ENCODE results near the gene TRUB2. TPM values are rescaled to one million over a fixed set of nuclear protein-coding genes. Genes with fewer than 3 reads are reported as not detected.

Gene TRUB2
- total RNA-seq, 1 experiment from 2014 or later = 33.2 TPM

GRCh38 chr9:128265348-128265847 lies 56.8 kb downstream of the TRUB2 start:
- H3K27me3 Mint-ChIP-seq (ENCODE audit: low read depth) = no peaks in the 10 kb centered on the region
- ChIA-PET CTCF (interaction anchor here (2.5 kb wide), 1 partner anchor 11 kb away, joined by 14 read pairs; no protein-coding TSS in a partner anchor), POLR2A (no interaction called here)
- no peaks in the 10 kb centered on the region for H3K9me3 Mint-ChIP-seq
- peaks cover 39% of the 10 kb centered on the region for H3K36me3 Mint-ChIP-seq
- no peak for DNase-seq (ENCODE audit: low spot score)
- no peak overlapping the region for H3K27ac Mint-ChIP-seq
- TF ChIP-seq, protein P1, sequence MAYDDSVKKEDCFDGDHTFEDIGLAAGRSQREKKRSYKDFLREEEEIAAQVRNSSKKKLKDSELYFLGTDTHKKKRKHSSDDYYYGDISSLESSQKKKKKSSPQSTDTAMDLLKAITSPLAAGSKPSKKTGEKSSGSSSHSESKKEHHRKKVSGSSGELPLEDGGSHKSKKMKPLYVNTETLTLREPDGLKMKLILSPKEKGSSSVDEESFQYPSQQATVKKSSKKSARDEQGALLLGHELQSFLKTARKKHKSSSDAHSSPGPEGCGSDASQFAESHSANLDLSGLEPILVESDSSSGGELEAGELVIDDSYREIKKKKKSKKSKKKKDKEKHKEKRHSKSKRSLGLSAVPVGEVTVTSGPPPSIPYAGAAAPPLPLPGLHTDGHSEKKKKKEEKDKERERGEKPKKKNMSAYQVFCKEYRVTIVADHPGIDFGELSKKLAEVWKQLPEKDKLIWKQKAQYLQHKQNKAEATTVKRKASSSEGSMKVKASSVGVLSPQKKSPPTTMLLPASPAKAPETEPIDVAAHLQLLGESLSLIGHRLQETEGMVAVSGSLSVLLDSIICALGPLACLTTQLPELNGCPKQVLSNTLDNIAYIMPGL (CRISPR knock-in tag; IDR thresholded peaks at IDR 0.05) = no peak
- TF ChIP-seq ATF3 (CRISPR knock-in tag; conservative IDR thresholded peaks at IDR 0.05) = no peak
- no peak for TF ChIP-seq TEAD4 (CRISPR knock-in tag; IDR thresholded peaks at IDR 0.05)
- TF ChIP-seq NFATC4 (CRISPR knock-in tag; IDR thresholded peaks at IDR 0.05) = no peak
- no peak for TF ChIP-seq AFF4 (CRISPR knock-in tag; IDR thresholded peaks at IDR 0.05; ENCODE audit: borderline replicate concordance)
- no peak for TF ChIP-seq CBFB (CRISPR knock-in tag; IDR thresholded peaks at IDR 0.05; ENCODE audit: low read depth)
- no peak for TF ChIP-seq IRF2 (CRISPR knock-in tag; IDR thresholded peaks at IDR 0.05; ENCODE audit: borderline replicate concordance, low read depth)
- no peak for TF ChIP-seq JAZF1 (CRISPR knock-in tag; IDR thresholded peaks at IDR 0.05)
- TF ChIP-seq MXD4 (CRISPR knock-in tag; IDR thresholded peaks at IDR 0.05; ENCODE audit: borderline replicate concordance) = no peak
- TF ChIP-seq RELA (CRISPR knock-in tag; IDR thresholded peaks at IDR 0.05; ENCODE audit: borderline replicate concordance) = no peak
- TF ChIP-seq, protein P2, sequence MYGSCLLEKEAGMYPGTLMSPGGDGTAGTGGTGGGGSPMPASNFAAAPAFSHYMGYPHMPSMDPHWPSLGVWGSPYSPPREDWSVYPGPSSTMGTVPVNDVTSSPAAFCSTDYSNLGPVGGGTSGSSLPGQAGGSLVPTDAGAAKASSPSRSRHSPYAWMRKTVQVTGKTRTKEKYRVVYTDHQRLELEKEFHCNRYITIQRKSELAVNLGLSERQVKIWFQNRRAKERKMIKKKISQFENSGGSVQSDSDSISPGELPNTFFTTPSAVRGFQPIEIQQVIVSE (CRISPR knock-in tag; IDR thresholded peaks at IDR 0.05; ENCODE audit: borderline replicate concordance) = no peak
- no peak for TF ChIP-seq CREB1 (CRISPR knock-in tag; IDR thresholded peaks at IDR 0.05)
- TF ChIP-seq SMAD3 (CRISPR knock-in tag; IDR thresholded peaks at IDR 0.05; ENCODE audit: borderline replicate concordance) = no peak
- no peak for TF ChIP-seq JUN (CRISPR knock-in tag; IDR thresholded peaks at IDR 0.05)
- no peak for TF ChIP-seq ZNF671 (CRISPR knock-in tag; IDR thresholded peaks at IDR 0.05)
- no peak for TF ChIP-seq KAT7 (CRISPR knock-in tag; IDR thresholded peaks at IDR 0.05; ENCODE audit: borderline replicate concordance)
- TF ChIP-seq, protein P3, sequence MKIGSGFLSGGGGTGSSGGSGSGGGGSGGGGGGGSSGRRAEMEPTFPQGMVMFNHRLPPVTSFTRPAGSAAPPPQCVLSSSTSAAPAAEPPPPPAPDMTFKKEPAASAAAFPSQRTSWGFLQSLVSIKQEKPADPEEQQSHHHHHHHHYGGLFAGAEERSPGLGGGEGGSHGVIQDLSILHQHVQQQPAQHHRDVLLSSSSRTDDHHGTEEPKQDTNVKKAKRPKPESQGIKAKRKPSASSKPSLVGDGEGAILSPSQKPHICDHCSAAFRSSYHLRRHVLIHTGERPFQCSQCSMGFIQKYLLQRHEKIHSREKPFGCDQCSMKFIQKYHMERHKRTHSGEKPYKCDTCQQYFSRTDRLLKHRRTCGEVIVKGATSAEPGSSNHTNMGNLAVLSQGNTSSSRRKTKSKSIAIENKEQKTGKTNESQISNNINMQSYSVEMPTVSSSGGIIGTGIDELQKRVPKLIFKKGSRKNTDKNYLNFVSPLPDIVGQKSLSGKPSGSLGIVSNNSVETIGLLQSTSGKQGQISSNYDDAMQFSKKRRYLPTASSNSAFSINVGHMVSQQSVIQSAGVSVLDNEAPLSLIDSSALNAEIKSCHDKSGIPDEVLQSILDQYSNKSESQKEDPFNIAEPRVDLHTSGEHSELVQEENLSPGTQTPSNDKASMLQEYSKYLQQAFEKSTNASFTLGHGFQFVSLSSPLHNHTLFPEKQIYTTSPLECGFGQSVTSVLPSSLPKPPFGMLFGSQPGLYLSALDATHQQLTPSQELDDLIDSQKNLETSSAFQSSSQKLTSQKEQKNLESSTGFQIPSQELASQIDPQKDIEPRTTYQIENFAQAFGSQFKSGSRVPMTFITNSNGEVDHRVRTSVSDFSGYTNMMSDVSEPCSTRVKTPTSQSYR (CRISPR knock-in tag; IDR thresholded peaks at IDR 0.05) = no peak
- H3K4me3 Mint-ChIP-seq = no peak overlapping the region
- H3K4me1 Mint-ChIP-seq = no peaks in the 10 kb centered on the region
- ATAC-seq = no peak
